Measurements from ENCODE around the gene TRPM2.
"Not testable (repeated sequence)": the region's sequence is repeated elsewhere in the genome, so short reads cannot be mapped to it uniquely, and the experiment has no call there.

TRPM2 gene

DNA sequence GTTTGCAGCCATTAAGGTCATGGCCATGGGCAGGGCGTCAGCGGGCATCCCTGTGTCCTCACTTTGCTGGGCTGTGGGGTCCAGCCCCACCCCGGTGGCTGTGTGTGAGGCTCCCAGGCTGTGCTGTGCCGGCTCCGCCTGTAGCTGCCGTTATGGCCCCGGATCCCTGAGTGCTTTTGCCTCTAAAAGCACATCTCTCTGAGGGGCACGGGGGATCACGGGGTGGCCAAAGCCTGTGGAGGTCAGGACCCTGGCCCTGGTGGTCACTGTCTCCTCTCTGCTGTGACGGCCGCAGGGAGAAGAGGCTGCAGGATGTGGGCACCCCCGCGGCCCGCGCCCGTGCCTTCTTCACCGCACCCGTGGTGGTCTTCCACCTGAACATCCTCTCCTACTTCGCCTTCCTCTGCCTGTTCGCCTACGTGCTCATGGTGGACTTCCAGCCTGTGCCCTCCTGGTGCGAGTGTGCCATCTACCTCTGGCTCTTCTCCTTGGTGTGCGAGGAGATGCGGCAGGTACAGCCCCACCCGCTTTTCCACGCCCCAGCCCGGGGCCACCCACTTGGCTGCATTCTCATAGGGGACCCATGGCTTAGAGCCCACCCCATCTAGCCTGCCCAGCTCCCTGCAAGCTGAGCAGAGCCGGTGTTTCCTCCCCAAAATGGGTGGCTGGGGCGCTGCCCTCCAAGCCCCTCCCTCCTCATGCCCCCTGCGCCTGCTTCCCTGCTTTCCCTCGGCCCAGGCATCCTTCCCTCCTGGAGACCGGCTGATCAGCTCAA lies 48.2 kb downstream of the TRPM2 start:
- Mint-ChIP-seq H3K27ac (no peak overlapping the region), H3K27me3 (ENCODE audit: low read depth) (no peaks in the 10 kb centered on the region), H3K36me3 (ENCODE audit: low read depth) (peaks cover 10% of the 10 kb centered on the region), H3K4me3 (no peak overlapping the region), H3K4me1 (ENCODE audit: low read depth) (no peaks in the 10 kb centered on the region), H3K9me3 (peaks cover 4% of the 10 kb centered on the region)
- no peak for DNase-seq (ENCODE audit: low spot score)

DNA sequence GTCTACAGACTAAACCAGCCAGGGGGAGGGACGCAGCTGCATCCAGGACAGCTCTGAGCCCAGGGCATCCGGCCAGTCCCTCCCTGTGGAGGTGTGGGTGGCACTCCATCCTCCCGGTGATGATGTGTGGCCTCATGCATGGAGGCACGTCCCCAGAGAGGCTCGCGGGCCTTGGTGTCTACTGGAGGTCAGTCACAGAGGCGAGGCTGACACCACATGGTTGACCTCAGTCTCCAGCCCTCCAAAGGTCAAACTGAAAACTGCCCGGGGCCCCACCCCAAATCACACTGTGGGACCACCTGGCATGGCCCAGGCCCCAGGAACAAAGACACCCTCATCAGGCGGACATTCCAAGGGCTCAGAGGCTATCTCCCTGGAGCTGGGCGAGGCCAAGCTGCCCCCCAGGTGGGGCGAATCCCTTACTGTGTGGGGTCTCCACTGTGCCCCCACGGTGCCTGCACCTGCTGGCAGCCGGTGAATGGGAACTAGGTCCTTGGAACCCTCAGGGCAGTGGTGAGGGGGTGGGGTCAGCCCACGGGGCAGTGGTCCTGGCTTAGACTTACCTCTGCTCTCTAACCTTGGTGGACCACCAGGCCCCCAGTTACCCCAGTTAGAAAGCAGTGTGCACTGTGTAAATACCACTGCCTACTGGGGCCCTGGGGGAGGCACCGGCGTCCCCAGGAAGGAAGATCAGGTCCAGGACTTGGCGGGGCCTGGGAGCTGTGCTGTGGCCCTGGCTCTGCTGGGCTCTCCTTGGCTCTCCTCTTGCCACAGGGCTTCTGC lies 49.1 kb downstream of the TRPM2 start:
- Mint-ChIP-seq H3K4me3 (no peak overlapping the region), H3K9me3 (peaks cover 10% of the 10 kb centered on the region), H3K4me1 (ENCODE audit: low read depth) (no peaks in the 10 kb centered on the region), H3K27me3 (ENCODE audit: low read depth) (no peaks in the 10 kb centered on the region), H3K27ac (no peak overlapping the region), H3K36me3 (ENCODE audit: low read depth) (peaks cover 15% of the 10 kb centered on the region)
- DNase-seq (ENCODE audit: low spot score), result no peak

DNA sequence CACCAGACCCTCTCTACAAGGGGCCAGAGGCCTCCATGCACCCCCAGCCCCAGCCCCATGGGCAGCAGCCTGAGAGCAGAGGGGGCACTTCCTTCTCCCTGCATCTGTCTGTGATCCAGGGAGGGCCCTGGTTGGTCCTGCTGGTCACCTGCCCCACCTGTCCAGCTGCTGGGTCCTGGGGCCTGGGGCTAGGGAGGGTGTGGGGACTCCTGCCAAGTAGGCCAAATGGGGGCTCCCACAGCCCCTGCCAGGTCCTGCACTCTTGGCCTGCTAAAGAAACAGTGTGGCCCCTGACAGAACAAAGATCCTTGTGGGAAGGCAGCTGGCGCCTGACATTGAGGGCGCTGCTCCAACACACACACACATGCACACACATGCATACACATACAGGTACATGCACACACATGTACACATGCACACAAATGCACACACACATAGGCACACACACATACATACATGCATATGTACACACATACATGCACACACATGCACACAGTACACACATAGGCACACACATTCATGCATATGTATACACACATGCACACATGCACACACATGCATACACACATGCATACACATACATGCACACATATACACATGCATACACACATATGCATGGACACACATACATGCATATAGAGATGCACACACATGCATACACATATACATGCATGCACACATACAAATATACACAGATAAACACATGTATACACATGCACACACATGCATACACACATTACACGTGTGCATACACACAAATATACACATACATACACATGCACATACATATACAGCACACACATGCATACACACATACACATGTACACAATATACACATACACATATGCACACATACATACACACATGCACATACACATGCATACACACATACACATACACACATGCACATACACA lies 49.9 kb downstream of the TRPM2 start:
- H3K4me1 Mint-ChIP-seq (ENCODE audit: low read depth), result no peaks in the 10 kb centered on the region
- H3K4me3 Mint-ChIP-seq, result no peak overlapping the region

DNA sequence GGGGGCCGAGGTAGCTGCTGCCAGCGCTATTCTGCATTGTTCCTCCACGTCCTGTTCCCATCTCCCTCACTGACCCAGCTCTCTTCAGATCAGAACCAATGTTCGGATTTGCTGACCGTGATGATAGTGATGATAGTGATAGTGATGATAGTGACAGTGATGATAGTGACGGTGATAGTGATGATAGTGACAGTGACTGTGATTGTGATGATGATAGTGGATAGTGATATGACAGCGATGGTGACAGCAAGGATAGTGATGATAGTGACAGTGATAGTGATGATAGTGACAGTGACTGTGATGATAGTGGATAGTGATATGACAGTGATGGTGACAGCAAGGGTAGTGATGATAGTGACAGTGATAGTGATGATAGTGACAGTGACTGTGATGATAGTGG lies 51.1 kb downstream of the TRPM2 start:
- not testable (repeated sequence) for DNase-seq (ENCODE audit: low spot score); H3K4me1 Mint-ChIP-seq (ENCODE audit: low read depth); H3K4me3 Mint-ChIP-seq; H3K27ac Mint-ChIP-seq; H3K27me3 Mint-ChIP-seq (ENCODE audit: low read depth)
- peaks cover 32% of the 10 kb centered on the region for H3K36me3 Mint-ChIP-seq (ENCODE audit: low read depth)
- H3K9me3 Mint-ChIP-seq, result peaks cover 23% of the 10 kb centered on the region

More for the DNA sequence above, 49.9 kb downstream of the TRPM2 start:
- Mint-ChIP-seq H3K9me3 (peaks cover 13% of the 10 kb centered on the region), H3K36me3 (ENCODE audit: low read depth) (peaks cover 21% of the 10 kb centered on the region), H3K27ac (no peak overlapping the region), H3K27me3 (ENCODE audit: low read depth) (no peaks in the 10 kb centered on the region)
- DNase-seq (ENCODE audit: low spot score), result no peak

DNA sequence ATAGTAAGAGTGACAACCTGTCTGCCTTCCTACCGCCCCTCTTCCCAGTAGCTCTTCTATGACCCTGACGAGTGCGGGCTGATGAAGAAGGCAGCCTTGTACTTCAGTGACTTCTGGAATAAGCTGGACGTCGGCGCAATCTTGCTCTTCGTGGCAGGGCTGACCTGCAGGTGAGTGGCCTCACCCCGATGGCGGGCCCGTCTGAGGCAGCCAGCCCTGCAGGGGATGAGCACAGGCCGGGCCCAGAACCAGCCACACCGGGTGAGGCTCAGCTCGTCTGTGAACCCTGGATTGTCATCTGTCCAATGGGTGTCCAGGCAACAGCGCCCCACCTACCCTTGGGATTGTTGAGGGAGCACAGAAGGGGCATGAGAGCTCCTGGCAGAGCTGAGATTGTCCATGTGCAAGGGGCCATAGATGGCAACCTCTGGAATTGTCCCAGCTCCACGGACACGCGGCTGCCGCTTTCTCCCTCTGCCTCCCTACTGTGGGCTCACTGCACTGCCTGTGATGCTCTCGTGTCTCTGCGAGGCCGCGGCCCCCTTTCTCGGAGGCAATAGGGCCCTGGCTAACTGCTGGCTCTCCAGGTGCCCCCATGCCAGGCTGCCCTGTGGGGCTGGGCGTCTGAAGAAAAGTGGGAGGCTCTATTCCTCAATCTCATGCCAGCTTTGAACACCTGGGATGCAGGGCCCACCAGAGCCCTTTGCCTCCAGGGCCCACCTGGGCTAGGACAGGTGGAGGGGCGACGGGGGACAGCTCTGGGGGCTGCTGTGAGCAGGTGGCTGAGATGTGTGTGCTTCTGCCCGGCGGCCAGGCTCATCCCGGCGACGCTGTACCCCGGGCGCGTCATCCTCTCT lies 51.9 kb downstream of the TRPM2 start:
- peaks cover 38% of the 10 kb centered on the region for H3K36me3 Mint-ChIP-seq (ENCODE audit: low read depth)
- H3K27me3 Mint-ChIP-seq (ENCODE audit: low read depth), result no peaks in the 10 kb centered on the region
- no peak for DNase-seq (ENCODE audit: low spot score)
- no peaks in the 10 kb centered on the region for H3K4me1 Mint-ChIP-seq (ENCODE audit: low read depth)
- peaks cover 28% of the 10 kb centered on the region for H3K9me3 Mint-ChIP-seq
- H3K4me3 Mint-ChIP-seq, result no peak overlapping the region
- no peak overlapping the region for H3K27ac Mint-ChIP-seq

DNA sequence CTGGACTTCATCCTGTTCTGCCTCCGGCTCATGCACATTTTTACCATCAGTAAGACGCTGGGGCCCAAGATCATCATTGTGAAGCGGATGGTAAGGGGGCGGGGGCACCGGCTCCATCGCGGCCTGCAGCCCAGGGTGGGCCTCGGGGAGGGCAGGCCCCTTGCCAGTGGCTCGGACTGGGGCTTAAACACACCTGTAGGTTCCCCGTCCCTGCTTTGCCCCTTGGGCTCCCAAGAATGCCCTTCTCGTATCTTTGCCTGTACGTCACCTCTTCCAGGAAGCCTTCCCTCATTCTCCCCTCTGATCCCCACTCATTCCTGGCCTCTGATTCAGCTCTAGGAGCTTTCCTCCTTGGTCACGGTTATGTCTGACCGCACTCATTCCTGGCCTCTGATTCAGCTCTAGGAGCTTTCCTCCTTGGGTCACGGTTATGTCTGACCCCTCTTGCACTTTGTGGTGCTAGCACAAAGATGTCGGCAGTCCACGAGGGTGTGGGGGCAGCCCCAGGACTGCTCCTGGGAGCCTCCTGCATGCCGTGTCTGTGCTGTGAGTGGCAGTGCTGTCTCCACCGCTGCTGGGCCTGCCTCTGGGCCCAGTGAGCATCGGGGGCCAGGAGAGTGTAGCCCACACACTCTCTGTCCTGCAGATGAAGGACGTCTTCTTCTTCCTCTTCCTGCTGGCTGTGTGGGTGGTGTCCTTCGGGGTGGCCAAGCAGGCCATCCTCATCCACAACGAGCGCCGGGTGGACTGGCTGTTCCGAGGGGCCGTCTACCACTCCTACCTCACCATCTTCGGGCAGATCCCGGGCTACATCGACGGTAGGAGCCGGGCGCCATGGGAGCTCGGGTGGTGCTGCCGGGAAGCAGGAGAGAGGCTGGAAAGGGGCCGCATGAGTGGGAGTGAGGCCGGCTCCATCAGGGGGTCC lies 52.8 kb downstream of the TRPM2 start:
- H3K27me3 Mint-ChIP-seq (ENCODE audit: low read depth), result no peaks in the 10 kb centered on the region
- H3K36me3 Mint-ChIP-seq (ENCODE audit: low read depth), result peaks cover 38% of the 10 kb centered on the region
- H3K9me3 Mint-ChIP-seq, result peaks cover 28% of the 10 kb centered on the region
- H3K4me3 Mint-ChIP-seq, result no peak overlapping the region
- no peak overlapping the region for H3K27ac Mint-ChIP-seq
- H3K4me1 Mint-ChIP-seq (ENCODE audit: low read depth), result no peaks in the 10 kb centered on the region
- DNase-seq (ENCODE audit: low spot score), result no peak

DNA sequence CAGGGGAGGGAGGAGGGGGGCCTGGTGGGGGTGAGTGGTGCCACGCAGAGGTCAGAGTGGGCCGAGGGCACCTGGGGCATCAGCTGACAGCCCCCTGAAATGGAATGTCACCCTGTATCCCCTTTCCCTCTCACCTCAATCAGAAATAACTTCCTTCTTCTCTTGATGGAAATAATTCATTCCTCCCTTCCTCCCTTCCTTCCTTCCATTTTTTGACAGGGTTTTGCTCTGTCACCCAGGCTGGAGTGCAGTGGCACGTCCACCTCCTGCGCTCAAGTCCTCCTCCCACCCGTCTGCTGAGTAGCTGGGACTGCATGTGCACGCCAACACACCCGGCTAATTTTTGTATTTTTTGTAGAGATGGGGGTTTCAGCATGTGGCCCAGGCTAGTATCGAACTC lies 53.5 kb downstream of the TRPM2 start:
- peaks cover 38% of the 10 kb centered on the region for H3K36me3 Mint-ChIP-seq (ENCODE audit: low read depth)
- H3K27ac Mint-ChIP-seq, result peak overlapping the region; percentile 73
- no peaks in the 10 kb centered on the region for H3K4me1 Mint-ChIP-seq (ENCODE audit: low read depth)
- H3K27me3 Mint-ChIP-seq (ENCODE audit: low read depth), result no peaks in the 10 kb centered on the region
- H3K4me3 Mint-ChIP-seq, result no peak overlapping the region
- no peak for DNase-seq (ENCODE audit: low spot score)
- peaks cover 28% of the 10 kb centered on the region for H3K9me3 Mint-ChIP-seq

DNA sequence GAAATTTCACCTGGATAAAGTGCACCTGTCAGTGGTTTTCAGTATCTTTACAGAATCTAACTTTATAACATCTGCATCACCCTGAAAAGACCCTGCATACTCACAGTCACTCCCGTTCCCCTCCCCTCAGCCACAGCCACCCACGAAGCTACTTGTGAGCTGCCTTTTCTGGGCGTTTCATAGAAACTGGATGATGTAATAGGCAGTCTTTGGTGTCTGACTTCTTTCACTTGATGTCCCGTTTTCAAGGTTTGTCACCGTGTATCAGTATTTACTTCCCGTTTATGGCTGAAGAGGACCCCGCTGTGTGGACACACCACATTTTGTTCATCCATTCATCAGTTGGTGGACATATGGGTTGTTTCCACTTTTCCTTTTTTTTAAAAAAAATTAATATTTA lies 54.1 kb downstream of the TRPM2 start:
- no peak for DNase-seq (ENCODE audit: low spot score)
- no peak overlapping the region for H3K27ac Mint-ChIP-seq
- no peak overlapping the region for H3K4me3 Mint-ChIP-seq
- peaks cover 28% of the 10 kb centered on the region for H3K9me3 Mint-ChIP-seq
- H3K27me3 Mint-ChIP-seq (ENCODE audit: low read depth), result no peaks in the 10 kb centered on the region
- peaks cover 38% of the 10 kb centered on the region for H3K36me3 Mint-ChIP-seq (ENCODE audit: low read depth)
- no peaks in the 10 kb centered on the region for H3K4me1 Mint-ChIP-seq (ENCODE audit: low read depth)

DNA sequence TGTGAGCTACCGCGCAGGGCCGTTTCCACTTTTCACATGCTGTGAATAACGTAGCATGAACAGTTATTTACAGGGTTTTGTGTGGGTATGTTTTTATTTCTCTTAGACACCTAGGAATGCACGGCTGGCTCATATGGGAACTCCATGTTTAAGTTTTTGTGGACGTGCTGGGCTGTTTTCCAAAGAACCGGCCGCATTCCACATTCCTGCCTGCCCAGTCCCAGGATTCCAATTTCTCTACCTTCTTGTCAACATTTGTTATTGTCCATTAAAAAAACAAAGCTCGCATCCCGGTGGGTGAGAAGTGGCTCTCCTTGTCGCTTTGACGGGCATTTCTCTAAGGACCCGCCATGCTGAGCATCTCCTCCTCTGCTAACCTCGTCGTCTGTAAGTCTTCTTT lies 54.8 kb downstream of the TRPM2 start:
- H3K27me3 Mint-ChIP-seq (ENCODE audit: low read depth), result no peaks in the 10 kb centered on the region
- DNase-seq (ENCODE audit: low spot score), result no peak
- no peaks in the 10 kb centered on the region for H3K4me1 Mint-ChIP-seq (ENCODE audit: low read depth)
- H3K27ac Mint-ChIP-seq, result no peak overlapping the region
- peaks cover 37% of the 10 kb centered on the region for H3K36me3 Mint-ChIP-seq (ENCODE audit: low read depth)
- peaks cover 28% of the 10 kb centered on the region for H3K9me3 Mint-ChIP-seq
- H3K4me3 Mint-ChIP-seq, result no peak overlapping the region

DNA sequence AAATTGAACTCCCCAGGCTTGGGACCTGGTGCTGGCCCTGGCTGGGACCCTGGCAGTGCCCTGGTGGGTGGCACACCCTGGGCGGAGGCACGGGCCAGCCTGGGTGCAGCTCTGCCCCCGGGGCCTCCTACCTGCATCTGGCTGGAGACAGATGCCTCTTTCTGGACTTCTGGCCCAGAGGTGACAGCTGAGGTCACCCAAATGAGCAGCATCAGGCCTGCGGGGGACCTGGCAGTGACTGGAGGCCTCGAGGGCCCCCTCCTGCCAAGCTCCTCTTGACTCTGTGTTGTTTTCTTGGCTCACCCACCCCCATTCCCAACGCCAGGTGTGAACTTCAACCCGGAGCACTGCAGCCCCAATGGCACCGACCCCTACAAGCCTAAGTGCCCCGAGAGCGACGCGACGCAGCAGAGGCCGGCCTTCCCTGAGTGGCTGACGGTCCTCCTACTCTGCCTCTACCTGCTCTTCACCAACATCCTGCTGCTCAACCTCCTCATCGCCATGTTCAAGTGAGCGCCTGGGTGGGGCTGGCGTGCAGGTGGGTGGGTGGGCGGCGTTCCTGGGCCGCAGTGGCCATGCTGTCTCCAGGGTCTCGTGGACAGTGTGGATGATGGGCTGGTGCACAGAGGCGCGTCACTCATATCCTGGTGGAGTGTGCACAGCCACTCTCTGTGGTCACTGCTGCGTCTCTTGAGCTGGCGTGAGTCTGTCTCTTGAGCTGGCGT lies 60.3 kb downstream of the TRPM2 start:
- Mint-ChIP-seq H3K4me1 (ENCODE audit: low read depth) (no peaks in the 10 kb centered on the region), H3K36me3 (ENCODE audit: low read depth) (peaks cover 26% of the 10 kb centered on the region), H3K9me3 (peaks cover 13% of the 10 kb centered on the region), H3K27me3 (ENCODE audit: low read depth) (no peaks in the 10 kb centered on the region), H3K4me3 (no peak overlapping the region), H3K27ac (no peak overlapping the region)
- no peak for DNase-seq (ENCODE audit: low spot score)

DNA sequence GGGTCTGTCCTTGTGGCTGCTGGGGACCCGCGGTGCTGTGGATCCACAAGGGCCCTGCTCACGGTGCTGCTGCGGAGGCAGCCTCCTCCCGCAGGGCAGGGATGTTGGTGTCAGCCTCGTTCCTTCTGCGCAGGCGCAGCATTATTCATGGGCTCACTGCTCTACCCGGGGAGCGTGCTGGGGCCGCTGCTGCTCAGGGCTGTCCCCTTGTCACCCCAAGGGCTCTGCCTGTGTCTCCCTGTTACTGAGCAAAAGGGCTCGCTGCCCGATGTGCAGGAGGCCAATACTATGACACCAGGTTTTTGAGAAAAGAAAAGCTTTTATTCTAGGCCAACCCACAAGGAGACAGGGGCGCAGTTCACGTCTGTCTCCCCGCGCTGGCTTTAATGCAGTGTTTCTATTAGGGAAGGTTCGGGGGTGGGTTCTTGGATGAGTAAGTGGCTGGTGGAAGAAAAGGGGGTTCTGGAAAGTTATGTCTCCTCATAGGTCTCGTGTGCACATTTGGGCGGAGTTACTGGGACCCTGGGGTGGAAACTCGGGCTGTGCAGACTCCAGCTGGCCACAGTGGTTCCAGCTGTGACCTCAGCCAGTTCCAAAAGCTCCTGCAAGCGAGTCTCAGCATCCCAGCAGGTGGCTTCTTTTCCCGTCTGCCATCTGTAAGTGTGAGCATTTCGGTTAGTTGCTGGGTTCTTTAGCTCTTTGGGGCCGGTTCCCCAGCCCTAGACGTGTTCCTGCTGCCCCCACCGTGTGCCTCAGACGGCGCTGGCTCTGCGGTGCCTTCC lies 61.1 kb downstream of the TRPM2 start:
- Mint-ChIP-seq H3K27ac (no peak overlapping the region), H3K4me3 (no peak overlapping the region), H3K27me3 (ENCODE audit: low read depth) (no peaks in the 10 kb centered on the region), H3K36me3 (ENCODE audit: low read depth) (peaks cover 22% of the 10 kb centered on the region), H3K4me1 (ENCODE audit: low read depth) (no peaks in the 10 kb centered on the region), H3K9me3 (peaks cover 9% of the 10 kb centered on the region)
- DNase-seq (ENCODE audit: low spot score), result no peak
